Ascending aorta (tissue), 2 donors: ENCODE data around the gene CHI3L2. TPM values are rescaled to one million over a fixed set of nuclear protein-coding genes. Genes with fewer than 3 reads are reported as not detected.

ENCODE experiments used
- DNase-seq, 2 donors: peaks; one replicate each; pipeline ENCODE4 v3.0.0-alpha.2; 2019; ENCODE audit warnings: low spot score in 2 of 2
- H3K27ac ChIP-seq, 2 donors: fragments of 200-600 bp; sonication (generic); one replicate each; pipeline ENCODE4 v1.5.1; 2016 to 2017; ENCODE audit warnings: mild to moderate bottlenecking in 1 of 2
- H3K27me3 ChIP-seq: fragments of 200-600 bp; sonication (generic); one replicate; pipeline ENCODE4 v1.5.1; 2017
- H3K36me3 ChIP-seq, 2 donors: fragments of 200-600 bp; sonication (generic); one replicate each; pipeline ENCODE4 v1.5.1; 2016
- H3K4me1 ChIP-seq, 2 donors: fragments of 200-600 bp; sonication (generic); one replicate each; pipeline ENCODE4 v1.5.1; 2016 to 2017; ENCODE audit warnings: mild to moderate bottlenecking in 1 of 2
- H3K4me3 ChIP-seq, 2 donors: fragments of 200-600 bp; sonication (generic); one replicate each; pipeline ENCODE4 v1.5.1; 2016 to 2017; ENCODE audit warnings: mild to moderate bottlenecking in 1 of 2
- H3K9me3 ChIP-seq, 2 donors: fragments of 200-600 bp; sonication (generic); one replicate each; pipeline ENCODE4 v1.5.1; 2016
- CTCF ChIP-seq, 3 experiments: fragments of 200-600 bp in 2 of 3; fragments of 450-650 bp in 1 of 3; sonication (generic) in 2 of 3; IDR thresholded peaks; one replicate each; pipeline ENCODE4 v1.5.1; 2016 to 2019; ENCODE audit warnings: antibody characterized with exemption in 3 of 3, mild to moderate bottlenecking in 1 of 3, moderate library complexity in 1 of 3
- intact Hi-C: fragments of 100-400 bp; cut with DNase I; formaldehyde crosslinking; loops from one replicate; pipeline ENCODE4 v1.15.1; 2023
- total RNA-seq: library from RNA; depleted of rRNA; stranded (reverse); fragments of >200 nt; gene quantifications from one replicate; pipeline ENCODE4 v1.1.0, GENCODE V29; 2016

The CHI3L2 gene, protein sequence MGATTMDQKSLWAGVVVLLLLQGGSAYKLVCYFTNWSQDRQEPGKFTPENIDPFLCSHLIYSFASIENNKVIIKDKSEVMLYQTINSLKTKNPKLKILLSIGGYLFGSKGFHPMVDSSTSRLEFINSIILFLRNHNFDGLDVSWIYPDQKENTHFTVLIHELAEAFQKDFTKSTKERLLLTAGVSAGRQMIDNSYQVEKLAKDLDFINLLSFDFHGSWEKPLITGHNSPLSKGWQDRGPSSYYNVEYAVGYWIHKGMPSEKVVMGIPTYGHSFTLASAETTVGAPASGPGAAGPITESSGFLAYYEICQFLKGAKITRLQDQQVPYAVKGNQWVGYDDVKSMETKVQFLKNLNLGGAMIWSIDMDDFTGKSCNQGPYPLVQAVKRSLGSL
- 10.1 TPM for total RNA-seq

- Histone ChIP-seq H3K9me3 (no peaks in the 10 kb centered on the region), H3K4me3 (no peak within 1 kb of the TSS), H3K27me3 (no peaks in the 10 kb centered on the region), H3K4me1 (peaks cover 0 to 6% of the 10 kb centered on the region in 2 donors), H3K27ac (no peak within 1 kb of the TSS), H3K36me3 (no peaks in the 10 kb centered on the region)
- intact Hi-C loops, result loop anchor here (10.0 kb wide), 1 partner anchor 547 kb away; no protein-coding TSS in a partner anchor
- no peak for TF ChIP-seq CTCF (IDR thresholded peaks at IDR 0.05)
- DNase-seq, result no peak
Observed at GRCh38 chr1:111227434-111227833, at the start of gene CHI3L2. Gene CHI3L2, plus strand, starts transcription at chr1:111227713. Its CDS starts 17 bp downstream, at chr1:111227730.

DNA sequence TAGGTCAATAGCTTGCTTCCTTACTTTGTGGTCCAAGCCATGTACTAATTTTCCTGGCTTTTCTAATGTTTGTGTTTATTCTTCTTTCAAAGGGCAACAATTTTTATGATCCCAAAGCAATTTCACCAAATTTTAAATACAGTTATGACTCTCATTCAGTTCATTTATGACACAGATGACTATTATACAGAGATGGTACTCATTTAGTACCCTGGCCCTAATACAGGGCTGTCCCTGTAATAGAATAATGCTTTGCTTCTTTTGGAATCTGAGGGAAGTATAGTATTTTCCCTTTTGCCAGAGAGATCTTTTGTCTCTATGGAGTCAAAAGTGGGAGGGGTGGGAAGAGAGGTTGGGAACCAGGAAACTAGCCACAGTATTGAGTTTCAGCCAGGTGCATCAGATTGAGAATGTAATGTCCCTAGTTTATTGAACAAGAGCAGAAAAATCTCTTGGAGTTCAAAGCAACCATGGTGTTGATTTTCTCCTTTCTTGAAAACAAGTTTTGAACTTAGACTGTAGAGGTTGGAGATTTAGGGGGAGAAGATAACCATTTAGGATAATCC, 47.5 kb upstream of the CHI3L2 start:
- Histone ChIP-seq H3K27ac (no peak overlapping the region), H3K9me3 (no peaks in the 10 kb centered on the region), H3K27me3 (no peaks in the 10 kb centered on the region), H3K36me3 (peaks cover 5 to 43% of the 10 kb centered on the region in 2 donors), H3K4me3 (no peak overlapping the region), H3K4me1 (no peaks in the 10 kb centered on the region)
- intact Hi-C loops, result no loop called here
- DNase-seq, result no peak
- no peak for TF ChIP-seq CTCF (IDR thresholded peaks at IDR 0.05)

DNA sequence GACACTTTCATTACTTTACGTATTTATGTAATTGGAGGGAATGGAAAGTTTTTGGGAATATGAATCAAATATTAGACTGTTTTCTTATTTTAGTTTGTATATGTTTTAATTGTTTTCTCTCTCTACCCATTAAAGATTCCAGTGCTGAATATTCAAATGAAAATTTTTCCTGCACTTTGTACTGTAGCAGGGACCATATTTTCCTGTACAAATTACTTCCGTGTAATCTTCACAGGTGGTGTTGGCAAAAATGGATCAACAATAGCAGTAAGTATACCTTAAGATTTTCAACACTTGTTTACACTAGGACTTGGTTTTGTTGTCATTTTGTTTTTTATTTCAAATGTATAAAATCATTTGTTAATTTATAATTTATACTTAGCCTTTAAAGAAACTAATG, 45.5 kb upstream of the CHI3L2 start:
- no peak for DNase-seq
- Histone ChIP-seq H3K27me3 (no peaks in the 10 kb centered on the region), H3K4me1 (no peaks in the 10 kb centered on the region), H3K4me3 (no peak overlapping the region), H3K27ac (no peak overlapping the region), H3K9me3 (no peaks in the 10 kb centered on the region), H3K36me3 (peaks cover 14 to 45% of the 10 kb centered on the region in 2 donors)
- intact Hi-C loops, result no loop called here
- no peak for TF ChIP-seq CTCF (IDR thresholded peaks at IDR 0.05)

DNA sequence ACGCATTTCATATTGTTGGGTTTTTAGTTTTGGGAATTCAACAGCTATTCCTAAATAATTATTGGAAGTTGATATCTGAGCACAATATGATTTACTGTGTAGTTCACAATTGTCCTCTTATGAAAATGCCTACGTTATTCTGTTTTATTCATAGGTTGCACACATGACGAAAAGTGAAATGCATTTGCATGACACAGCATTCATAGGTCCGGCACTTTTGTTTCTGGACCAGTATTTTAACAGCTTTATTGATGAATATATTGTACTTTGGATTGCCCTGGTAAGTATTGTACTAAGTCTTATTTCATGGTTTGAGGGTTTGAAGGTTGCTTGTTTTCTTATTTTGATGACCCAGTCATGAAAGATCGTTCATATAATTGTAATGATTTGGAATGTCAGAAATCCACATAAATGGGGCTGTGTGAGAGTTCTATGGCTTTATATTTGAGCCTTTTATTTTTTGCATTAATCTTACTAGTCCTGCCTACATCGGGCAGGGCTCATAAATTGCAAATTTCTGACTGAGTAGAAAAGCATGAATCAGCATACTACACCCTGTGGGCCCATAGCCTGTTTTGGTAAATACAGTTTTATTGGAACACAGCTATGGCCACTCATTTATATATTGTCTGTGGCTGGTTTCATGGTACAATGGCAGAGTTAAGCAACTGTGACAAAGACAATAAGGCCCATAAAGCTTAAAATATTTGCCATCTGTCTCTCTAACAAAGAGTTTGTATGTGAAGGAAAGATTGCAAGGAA, 44.0 kb upstream of the CHI3L2 start:
- Histone ChIP-seq H3K9me3 (no peaks in the 10 kb centered on the region), H3K4me1 (no peaks in the 10 kb centered on the region), H3K4me3 (no peak overlapping the region), H3K27me3 (no peaks in the 10 kb centered on the region), H3K36me3 (peaks cover 14 to 59% of the 10 kb centered on the region in 2 donors), H3K27ac (no peak overlapping the region)
- no peak for DNase-seq
- TF ChIP-seq CTCF (IDR thresholded peaks at IDR 0.05), result no peak
- intact Hi-C loops, result no loop called here

GRCh38 chr1:111184663-111185062, 42.9 kb upstream of the CHI3L2 start:
- intact Hi-C loops, result no loop called here
- H3K36me3 ChIP-seq, result peaks cover 14 to 55% of the 10 kb centered on the region in 2 donors
- no peak for TF ChIP-seq CTCF (IDR thresholded peaks at IDR 0.05)

More at GRCh38 chr1:111184663-111185062, 42.9 kb upstream of the CHI3L2 start:
- H3K4me3 ChIP-seq, result no peak overlapping the region
- H3K9me3 ChIP-seq, result no peaks in the 10 kb centered on the region
- no peak for DNase-seq
- no peak overlapping the region for H3K27ac ChIP-seq
- no peaks in the 10 kb centered on the region for H3K4me1 ChIP-seq
- H3K27me3 ChIP-seq, result no peaks in the 10 kb centered on the region
